Right lobe of liver (tissue), 6 donors: ENCODE data around the gene MACROD2. TPM values are rescaled to one million over a fixed set of nuclear protein-coding genes. Genes with fewer than 3 reads are reported as not detected.

Experiments
- ATAC-seq, 4 donors: fragments of 200-7000 bp; cut with Tn5 transposase; one replicate each; pipeline ENCODE4 v1.9.1; 2020; ENCODE audit warnings: mild to moderate bottlenecking in 4 of 4, moderate library complexity in 4 of 4
- DNase-seq, 3 donors: peaks; one replicate each; pipeline ENCODE4 v3.0.0-alpha.2; 2020
- H3K27ac ChIP-seq, 3 donors: fragments of 200-600 bp; one replicate each; pipeline ENCODE4 v1.8.0; 2022
- H3K27me3 ChIP-seq, 2 donors: fragments of 200-600 bp; one replicate each; pipeline ENCODE4 v1.8.0; 2022
- H3K36me3 ChIP-seq, 4 donors: fragments of 200-600 bp; sonication (generic) in 1 of 4; one replicate each; pipeline versions ENCODE4 v1.5.1 to v1.8.0; 2017 to 2022; ENCODE audit warnings: control low read depth in 1 of 4
- H3K4me1 ChIP-seq, 4 donors: fragments of 200-600 bp; sonication (generic) in 1 of 4; one replicate each; pipeline versions ENCODE4 v1.5.1 to v1.8.0; 2017 to 2022; ENCODE audit warnings: control low read depth in 1 of 4
- H3K4me3 ChIP-seq, 3 donors: fragments of 200-600 bp; one replicate each; pipeline ENCODE4 v1.8.0; 2022
- H3K9me3 ChIP-seq, 4 donors: fragments of 200-600 bp; sonication (generic) in 1 of 4; one replicate each; pipeline versions ENCODE4 v1.5.1 to v1.8.0; 2017 to 2022; ENCODE audit warnings: control low read depth in 1 of 4
- CTCF ChIP-seq, 4 donors: fragments of 200-600 bp in 3 of 4; fragments of 450-650 bp in 1 of 4; IDR thresholded peaks; one replicate each; pipeline versions ENCODE4 v1.5.1 to v1.8.0; 2016 to 2022; ENCODE audit warnings: antibody characterized with exemption in 4 of 4, mild to moderate bottlenecking in 2 of 4
- POLR2A ChIP-seq: fragments of 450-650 bp; IDR thresholded peaks from one replicate; pipeline ENCODE4 v1.6.1; 2017; ENCODE audit warnings: antibody characterized with exemption, mild to moderate bottlenecking
- WGBS: methylation state at CpG from one replicate; pipeline ENCODE4 v1.1.6; 2018; ENCODE audit warnings: low coverage, low lambda C conversion rate; ENCODE audit not compliant: insufficient coverage; ENCODE audit errors: missing lambda C conversion rate; 5-methylcytosine and 5-hydroxymethylcytosine counted together
- intact Hi-C, 2 donors: fragments of 100-400 bp; cut with DNase I; formaldehyde crosslinking; loops; one replicate each; pipeline versions ENCODE4 v1.11.2 to v1.14.1; 2022
- total RNA-seq, 6 experiments: library from RNA; depleted of rRNA in 2 of 6; stranded (reverse); fragments of >200 nt in 2 of 6; fragmentation: NEBNext Ultra II Directional in 3 of 6; extraction: Animal tissue kit (Norgen Biotek cat#: 25700) in 3 of 6; gene quantifications; one replicate each; pipeline versions ENCODE4 v1.1.0 to v1.2.4, GENCODE V29; 2016 to 2023
- donor health status: DM: no; HTN: yes; CAD: no.
- donor health status: DM: no; HTN: no; CAD: no.
- donor health status: DM: no; HTN: no; CAD: no.
- donor health status: DM: no; HTN: yes; CAD: no.
- donor health status: DM: no; HTN: yes; CAD: no.

The MACROD2 gene
- total RNA-seq, 6 experiments from 2014 or later, result 1.2 to 5.5 (median 3.3) TPM

GRCh38 chr20:15795305-15796019, 1800.1 kb downstream of the MACROD2 start:
- DNase-seq, result no peak
- no peaks in the 10 kb centered on the region for H3K27me3 ChIP-seq
- H3K4me3 ChIP-seq, result no peak overlapping the region
- no peaks in the 10 kb centered on the region for H3K4me1 ChIP-seq
- no peaks in the 10 kb centered on the region for H3K36me3 ChIP-seq
- no peak for ATAC-seq
- H3K27ac ChIP-seq, result no peak overlapping the region
- intact Hi-C loops, result no loop called here
- TF ChIP-seq POLR2A (no peak), CTCF (IDR thresholded peaks at IDR 0.05) (no peak)
- WGBS, result 92% methylated on average over 10 of the region's 10 CpGs
- H3K9me3 ChIP-seq, result no peaks in the 10 kb centered on the region

- Histone ChIP-seq H3K27me3 (no peaks in the 10 kb centered on the region), H3K27ac (no peak overlapping the region), H3K36me3 (no peaks in the 10 kb centered on the region), H3K4me1 (no peaks in the 10 kb centered on the region), H3K9me3 (no peaks in the 10 kb centered on the region), H3K4me3 (no peak overlapping the region)
- no peak for TF ChIP-seq POLR2A
- TF ChIP-seq CTCF (IDR thresholded peaks at IDR 0.05), result no peak
- DNase-seq (no peak), ATAC-seq (no peak)
- 60% methylated on average over 2 of the region's 2 CpGs for WGBS
- intact Hi-C loops, result no loop called here
Observed at GRCh38 chr20:15799871-15800270, 1804.6 kb downstream of the MACROD2 start.

- no peak overlapping the region for H3K27ac ChIP-seq
- WGBS, result 90% methylated on average over 1 of the region's 1 CpG
- intact Hi-C loops, result no loop called here
- H3K9me3 ChIP-seq, result no peaks in the 10 kb centered on the region
- no peak overlapping the region for H3K4me3 ChIP-seq
- H3K4me1 ChIP-seq, result no peaks in the 10 kb centered on the region
- no peaks in the 10 kb centered on the region for H3K36me3 ChIP-seq
- TF ChIP-seq POLR2A (no peak), CTCF (IDR thresholded peaks at IDR 0.05) (no peak)
- DNase-seq (no peak), ATAC-seq (no peak)
- no peaks in the 10 kb centered on the region for H3K27me3 ChIP-seq
Observed at GRCh38 chr20:15802020-15802419, 1806.7 kb downstream of the MACROD2 start.

DNA sequence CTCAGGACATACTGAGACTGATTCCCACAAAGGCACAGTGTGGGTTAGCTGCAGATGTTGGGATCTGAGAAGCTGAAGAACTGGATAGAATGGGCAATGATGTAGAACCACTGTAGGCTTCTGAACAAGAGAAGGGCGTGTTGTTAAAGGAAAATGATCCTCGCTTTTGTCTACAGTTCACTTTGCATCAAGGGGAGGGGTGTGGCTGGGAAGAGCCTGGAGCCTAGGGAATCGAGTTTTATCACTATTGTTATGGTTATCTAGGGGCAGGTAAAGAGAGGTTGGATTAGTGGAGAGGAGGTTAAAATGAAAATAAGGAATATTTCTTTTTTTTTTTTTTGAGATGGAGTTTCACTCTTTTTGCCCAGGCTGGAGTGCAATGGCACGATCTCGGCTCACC, 1809.8 kb downstream of the MACROD2 start:
- Histone ChIP-seq H3K4me3 (no peak overlapping the region), H3K27me3 (no peaks in the 10 kb centered on the region), H3K36me3 (no peaks in the 10 kb centered on the region), H3K9me3 (no peaks in the 10 kb centered on the region), H3K27ac (no peak overlapping the region), H3K4me1 (no peaks in the 10 kb centered on the region)
- 83% methylated on average over 3 of the region's 5 CpGs for WGBS
- no peak for ATAC-seq
- DNase-seq, result no peak
- intact Hi-C loops, result no loop called here
- no peak for TF ChIP-seq CTCF (IDR thresholded peaks at IDR 0.05)
- TF ChIP-seq POLR2A, result no peak
